Measurements from ENCODE around the gene CTSL. TPM values are rescaled to one million over a fixed set of nuclear protein-coding genes. Genes with fewer than 3 reads are reported as not detected.

Gene CTSL
- total RNA-seq, 2 donors from 2014 or later = 87.3 to 90.1 TPM

GRCh38 chr9:87729246-87729645 is 3.3 kb downstream of the CTSL start:
- Histone ChIP-seq H3K27ac (no peak overlapping the region), H3K4me3 (no peak overlapping the region), H3K4me1 (replicated peaks) (peaks cover 4% of the 10 kb centered on the region), H3K27me3 (replicated peaks; ENCODE audit: insufficient read depth) (no peaks in the 10 kb centered on the region), H3K9me3 (no peaks in the 10 kb centered on the region), H3K36me3 (no peaks in the 10 kb centered on the region)
- no peak for DNase-seq (ENCODE audit: low spot score)
- intact Hi-C loops (cut with DNase I) = loop anchor here (5.0 kb wide), 1 partner anchor 243 kb away; the partner anchor contains the start of gene CDK20
- 93% methylated on average over 2 of the region's 2 CpGs for WGBS
- no peak for TF ChIP-seq CTCF (IDR thresholded peaks at IDR 0.05)
- no peak for TF ChIP-seq POLR2A (IDR thresholded peaks at IDR 0.05)
- no peak for TF ChIP-seq POLR2AphosphoS5 (IDR thresholded peaks at IDR 0.05)

GRCh38 chr9:87731321-87731720 is 5.4 kb downstream of the CTSL start:
- no peaks in the 10 kb centered on the region for H3K27me3 ChIP-seq (replicated peaks; ENCODE audit: insufficient read depth)
- no peak overlapping the region for H3K27ac ChIP-seq
- peaks cover 4% of the 10 kb centered on the region for H3K4me1 ChIP-seq (replicated peaks)
- H3K9me3 ChIP-seq = no peaks in the 10 kb centered on the region
- no peak for DNase-seq (ENCODE audit: low spot score)
- WGBS = 78% methylated on average over 2 of the region's 2 CpGs
- no peaks in the 10 kb centered on the region for H3K36me3 ChIP-seq
- intact Hi-C loops (cut with DNase I) = no loop called here
- TF ChIP-seq POLR2AphosphoS5 (IDR thresholded peaks at IDR 0.05) (no peak), CTCF (IDR thresholded peaks at IDR 0.05) (no peak), POLR2A (IDR thresholded peaks at IDR 0.05) (no peak)
- no peak overlapping the region for H3K4me3 ChIP-seq

GRCh38 chr9:87732344-87732743 is 6.4 kb downstream of the CTSL start:
- Histone ChIP-seq H3K27ac (no peak overlapping the region), H3K4me3 (no peak overlapping the region), H3K9me3 (no peaks in the 10 kb centered on the region), H3K36me3 (no peaks in the 10 kb centered on the region), H3K27me3 (replicated peaks; ENCODE audit: insufficient read depth) (no peaks in the 10 kb centered on the region), H3K4me1 (replicated peaks) (peaks cover 1% of the 10 kb centered on the region)
- TF ChIP-seq POLR2AphosphoS5 (IDR thresholded peaks at IDR 0.05) (no peak), POLR2A (IDR thresholded peaks at IDR 0.05) (no peak), CTCF (IDR thresholded peaks at IDR 0.05) (no peak)
- DNase-seq (ENCODE audit: low spot score) = no peak
- intact Hi-C loops (cut with DNase I) = no loop called here
- WGBS = 74% methylated on average over 1 of the region's 1 CpG

GRCh38 chr9:87732756-87733155 is 6.8 kb downstream of the CTSL start:
- Histone ChIP-seq H3K27me3 (replicated peaks; ENCODE audit: insufficient read depth) (no peaks in the 10 kb centered on the region), H3K36me3 (no peaks in the 10 kb centered on the region), H3K9me3 (no peaks in the 10 kb centered on the region), H3K27ac (no peak overlapping the region), H3K4me1 (replicated peaks) (no peaks in the 10 kb centered on the region), H3K4me3 (no peak overlapping the region)
- DNase-seq (ENCODE audit: low spot score) = no peak
- intact Hi-C loops (cut with DNase I) = no loop called here
- 83% methylated on average over 3 of the region's 3 CpGs for WGBS
- TF ChIP-seq POLR2AphosphoS5 (IDR thresholded peaks at IDR 0.05) = no peak
- no peak for TF ChIP-seq CTCF (IDR thresholded peaks at IDR 0.05)
- no peak for TF ChIP-seq POLR2A (IDR thresholded peaks at IDR 0.05)

- TF ChIP-seq CTCF (IDR thresholded peaks at IDR 0.05) = no peak
- no peak for TF ChIP-seq POLR2AphosphoS5 (IDR thresholded peaks at IDR 0.05)
- WGBS = 89% methylated on average over 7 of the region's 7 CpGs
- DNase-seq (ENCODE audit: low spot score) = no peak
- Histone ChIP-seq H3K27ac (no peak overlapping the region), H3K4me1 (replicated peaks) (no peaks in the 10 kb centered on the region), H3K9me3 (no peaks in the 10 kb centered on the region), H3K36me3 (no peaks in the 10 kb centered on the region), H3K27me3 (replicated peaks; ENCODE audit: insufficient read depth) (no peaks in the 10 kb centered on the region), H3K4me3 (no peak overlapping the region)
- intact Hi-C loops (cut with DNase I) = no loop called here
Observed at GRCh38 chr9:87733273-87734052, 7.5 kb downstream of the CTSL start.
